ENCODE results near the gene KCNK5.
A peak's percentile ranks its signal among the peaks of the same experiment; 100 is the strongest.

Gene KCNK5

DNA sequence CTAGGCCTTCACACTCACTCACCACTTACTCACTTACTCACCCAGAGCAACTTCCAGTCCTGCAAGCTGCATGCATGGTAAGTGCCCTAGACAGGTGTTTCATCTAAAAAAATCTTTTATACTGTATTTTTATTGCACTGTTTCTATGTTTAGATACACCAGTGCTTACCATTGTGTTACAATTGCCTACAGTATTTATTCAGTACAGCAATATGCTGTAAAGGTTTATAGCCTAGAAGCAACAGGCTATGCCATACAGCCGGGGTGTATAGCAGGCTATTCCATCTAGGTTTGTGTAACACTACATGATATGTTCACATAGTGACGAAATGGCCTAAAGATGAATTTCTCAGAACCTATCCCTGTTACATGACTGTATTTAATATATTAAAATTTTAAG is 37.1 kb upstream of the KCNK5 start:
- H3K9ac ChIP-seq: no peak overlapping the region
- H3K27me3 ChIP-seq: no peaks in the 10 kb centered on the region
- TF ChIP-seq Cebpa-rat (IDR thresholded peaks at IDR 0.05): no peak
- peaks cover 0 to 31% (median 17%) of the 10 kb centered on the region in 10 experiments; a peak in 14 of 20 replicates for H3K4me1 ChIP-seq
- H4K20me1 ChIP-seq: no peaks in the 10 kb centered on the region
- no peaks in the 10 kb centered on the region for H3K36me3 ChIP-seq
- no peak overlapping the region for H3K27ac ChIP-seq
- H3K4me3 ChIP-seq: no peak overlapping the region
- H3K9me3 ChIP-seq (replicated peaks in 1 of 11): no peaks in the 10 kb centered on the region
- no peak overlapping the region for H3K4me2 ChIP-seq

DNA sequence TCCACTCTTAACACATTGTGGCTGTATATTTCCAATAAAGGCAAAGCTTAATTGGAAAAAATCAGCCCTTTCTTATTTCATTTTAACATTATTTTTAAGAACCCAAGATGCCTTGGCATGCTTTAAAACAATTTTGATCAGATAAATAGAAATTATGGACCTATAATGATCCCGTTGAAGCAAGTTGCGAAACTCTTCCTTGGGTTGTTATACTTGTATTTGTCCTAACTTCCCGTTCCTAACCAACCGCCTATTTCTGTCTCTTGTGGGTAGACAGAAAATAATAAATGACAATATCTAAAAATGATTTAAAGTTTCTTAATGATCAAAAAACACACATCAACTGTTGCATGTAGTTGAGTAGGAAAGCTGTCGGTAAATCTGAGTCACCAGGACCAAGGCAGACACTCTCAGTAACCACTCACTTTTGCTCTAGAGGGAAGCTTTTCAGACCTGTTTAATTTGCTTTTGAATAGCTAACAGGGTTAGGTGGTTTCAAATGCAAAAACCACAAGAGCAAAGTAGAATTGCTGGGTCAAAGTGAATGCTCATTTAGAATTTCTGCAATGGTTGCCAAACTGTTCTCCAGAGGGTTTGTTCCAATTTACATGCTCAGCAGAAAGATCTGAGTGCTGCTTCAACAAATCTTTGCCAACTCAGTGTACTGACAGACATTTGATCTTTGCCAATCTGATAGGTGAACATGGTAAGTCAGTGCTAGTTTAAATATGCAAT is 34.2 kb upstream of the KCNK5 start:
- Histone ChIP-seq H3K27ac (peak overlapping the region in 4 of 11 experiments; percentile 2 to 48 (median 28); a peak in 6 of 22 replicates), H3K4me3 (no peak overlapping the region), H3K9ac (peak overlapping the region in 2 of 11 experiments; percentile 35 to 37; a peak in 3 of 22 replicates), H3K4me1 (peaks cover 0 to 42% (median 19%) of the 10 kb centered on the region in 10 experiments; a peak in 14 of 20 replicates), H4K20me1 (no peaks in the 10 kb centered on the region), H3K9me3 (replicated peaks in 1 of 11) (peaks cover 0 to 8% (median 0%) of the 10 kb centered on the region in 11 experiments; a peak in 2 of 22 replicates), H3K27me3 (no peaks in the 10 kb centered on the region), H3K36me3 (no peaks in the 10 kb centered on the region), H3K4me2 (peak overlapping the region in 8 of 11 experiments; percentile 31 to 67 (median 60); a peak in 16 of 22 replicates)
- TF ChIP-seq Cebpa-rat (IDR thresholded peaks at IDR 0.05): peak in 4 of 11 experiments; percentile 17 to 78 (median 42); a peak in 5 of 22 replicates

DNA sequence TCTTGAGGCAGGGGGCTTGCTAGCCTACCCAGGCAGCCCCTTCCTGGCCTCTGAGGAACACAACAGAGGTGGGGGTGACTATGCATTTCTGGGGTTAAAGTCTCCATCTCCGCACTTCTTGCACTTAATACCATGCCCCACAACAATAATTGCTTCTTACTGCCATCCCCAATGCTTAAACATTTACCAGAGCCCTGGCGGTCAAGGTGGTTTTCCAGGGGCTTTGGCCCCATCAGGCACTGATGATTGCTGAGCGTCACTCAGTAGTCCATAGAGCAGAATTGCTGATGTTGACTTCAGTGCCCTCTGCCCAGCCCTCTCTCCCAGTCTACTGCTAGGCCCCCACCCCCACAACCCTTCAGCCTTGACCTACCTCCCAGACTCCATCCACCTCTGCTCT is 32.5 kb upstream of the KCNK5 start:
- Histone ChIP-seq H3K9me3 (replicated peaks in 1 of 11) (peaks cover 0 to 8% (median 0%) of the 10 kb centered on the region in 11 experiments; a peak in 2 of 22 replicates), H3K27ac (no peak overlapping the region), H3K36me3 (no peaks in the 10 kb centered on the region), H3K27me3 (no peaks in the 10 kb centered on the region), H3K4me1 (peaks cover 0 to 35% (median 19%) of the 10 kb centered on the region in 10 experiments; a peak in 14 of 20 replicates), H3K9ac (no peak overlapping the region), H3K4me2 (no peak overlapping the region), H4K20me1 (no peaks in the 10 kb centered on the region), H3K4me3 (no peak overlapping the region)
- TF ChIP-seq Cebpa-rat (IDR thresholded peaks at IDR 0.05): no peak

- Histone ChIP-seq H3K9ac (no peak overlapping the region), H3K4me3 (no peak overlapping the region), H3K4me2 (peak overlapping the region in 2 of 11 experiments; percentile 14 to 36; a peak in 4 of 22 replicates), H3K9me3 (replicated peaks in 1 of 11) (peaks cover 0 to 8% (median 0%) of the 10 kb centered on the region in 11 experiments; a peak in 2 of 22 replicates), H3K27me3 (no peaks in the 10 kb centered on the region), H3K4me1 (peaks cover 0 to 35% (median 19%) of the 10 kb centered on the region in 10 experiments; a peak in 14 of 20 replicates), H4K20me1 (no peaks in the 10 kb centered on the region), H3K27ac (no peak overlapping the region), H3K36me3 (no peaks in the 10 kb centered on the region)
- TF ChIP-seq Cebpa-rat (IDR thresholded peaks at IDR 0.05): no peak
Observed at GRCh38 chr6:39260953-39261352, 31.7 kb upstream of the KCNK5 start.

- Histone ChIP-seq H3K4me2 (peak overlapping the region in 2 of 11 experiments; percentile 14 to 36; a peak in 4 of 22 replicates), H3K4me3 (no peak overlapping the region), H3K9ac (no peak overlapping the region), H3K27me3 (no peaks in the 10 kb centered on the region), H3K36me3 (no peaks in the 10 kb centered on the region), H3K27ac (no peak overlapping the region), H3K9me3 (replicated peaks in 1 of 11) (peaks cover 0 to 9% (median 0%) of the 10 kb centered on the region in 11 experiments; a peak in 4 of 22 replicates), H3K4me1 (peaks cover 0 to 35% (median 19%) of the 10 kb centered on the region in 10 experiments; a peak in 14 of 20 replicates), H4K20me1 (no peaks in the 10 kb centered on the region)
- TF ChIP-seq Cebpa-rat (IDR thresholded peaks at IDR 0.05): no peak
Observed at GRCh38 chr6:39260456-39260855, 31.2 kb upstream of the KCNK5 start.

GRCh38 chr6:39256294-39256940 is 27.1 kb upstream of the KCNK5 start:
- Histone ChIP-seq H3K4me1 (peaks cover 0 to 11% (median 0%) of the 10 kb centered on the region in 10 experiments; a peak in 5 of 20 replicates), H3K27me3 (no peaks in the 10 kb centered on the region), H3K27ac (no peak overlapping the region), H3K9ac (no peak overlapping the region), H3K36me3 (no peaks in the 10 kb centered on the region), H3K4me3 (no peak overlapping the region), H4K20me1 (no peaks in the 10 kb centered on the region), H3K4me2 (no peak overlapping the region), H3K9me3 (replicated peaks in 1 of 11) (peaks cover 0 to 24% (median 6%) of the 10 kb centered on the region in 11 experiments; a peak in 9 of 22 replicates)
- TF ChIP-seq Cebpa-rat (IDR thresholded peaks at IDR 0.05): no peak

GRCh38 chr6:39254999-39255535 is 25.8 kb upstream of the KCNK5 start:
- Histone ChIP-seq H3K9ac (no peak overlapping the region), H3K4me1 (peaks cover 0 to 6% (median 0%) of the 10 kb centered on the region in 10 experiments; a peak in 3 of 20 replicates), H4K20me1 (no peaks in the 10 kb centered on the region), H3K27ac (no peak overlapping the region), H3K27me3 (no peaks in the 10 kb centered on the region), H3K9me3 (replicated peaks in 1 of 11) (peaks cover 0 to 16% (median 6%) of the 10 kb centered on the region in 11 experiments; a peak in 9 of 22 replicates), H3K4me3 (no peak overlapping the region), H3K4me2 (no peak overlapping the region), H3K36me3 (no peaks in the 10 kb centered on the region)
- no peak for TF ChIP-seq Cebpa-rat (IDR thresholded peaks at IDR 0.05)

- H3K9me3 ChIP-seq (replicated peaks in 1 of 11): peaks cover 0 to 16% (median 6%) of the 10 kb centered on the region in 11 experiments; a peak in 9 of 22 replicates
- H4K20me1 ChIP-seq: no peaks in the 10 kb centered on the region
- no peaks in the 10 kb centered on the region for H3K36me3 ChIP-seq
Observed at GRCh38 chr6:39251406-39251805, 22.1 kb upstream of the KCNK5 start.

DNA sequence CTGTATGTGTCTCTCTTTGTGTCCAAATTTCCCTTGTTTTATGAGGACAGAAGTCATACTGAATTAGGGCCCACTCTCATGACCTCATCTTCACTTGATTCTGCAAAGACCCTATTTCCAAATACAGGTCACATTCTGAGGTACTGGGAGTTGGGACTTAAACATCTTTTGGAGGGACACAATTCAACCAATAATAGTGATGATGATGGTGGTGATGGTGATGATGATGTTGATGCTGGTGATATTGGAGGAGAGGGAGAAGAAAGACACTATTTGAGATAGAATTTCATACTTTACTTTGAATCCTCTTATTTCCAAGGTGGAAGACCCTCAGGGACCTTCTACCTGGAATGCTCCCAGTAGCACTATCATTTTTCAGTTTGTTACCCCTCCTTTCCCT is 21.2 kb upstream of the KCNK5 start:
- no peaks in the 10 kb centered on the region for H3K36me3 ChIP-seq
- H3K4me1 ChIP-seq: peaks cover 0 to 6% (median 0%) of the 10 kb centered on the region in 10 experiments; a peak in 3 of 20 replicates
- H3K4me3 ChIP-seq: no peak overlapping the region
- no peak overlapping the region for H3K27ac ChIP-seq
- no peaks in the 10 kb centered on the region for H3K27me3 ChIP-seq
- no peak overlapping the region for H3K4me2 ChIP-seq
- no peaks in the 10 kb centered on the region for H4K20me1 ChIP-seq
- no peak for TF ChIP-seq Cebpa-rat (IDR thresholded peaks at IDR 0.05)
- H3K9me3 ChIP-seq (replicated peaks in 1 of 11): peaks cover 0 to 16% (median 6%) of the 10 kb centered on the region in 11 experiments; a peak in 9 of 22 replicates
- H3K9ac ChIP-seq: no peak overlapping the region

More at GRCh38 chr6:39251406-39251805, 22.1 kb upstream of the KCNK5 start:
- H3K27me3 ChIP-seq: no peaks in the 10 kb centered on the region
- H3K27ac ChIP-seq: no peak overlapping the region
- H3K9ac ChIP-seq: no peak overlapping the region
- TF ChIP-seq Cebpa-rat (IDR thresholded peaks at IDR 0.05): no peak
- H3K4me2 ChIP-seq: no peak overlapping the region; a peak in 1 of 22 replicates
- H3K4me3 ChIP-seq: no peak overlapping the region
- H3K4me1 ChIP-seq: peaks cover 0 to 6% (median 0%) of the 10 kb centered on the region in 10 experiments; a peak in 3 of 20 replicates

Measured in BLaER1 treated with 17β-estradiol and CSF1 and Interleukin-3, amounts not matched to agents 10 nM and 100 nM (cell line).